Measurements from ENCODE around the gene GBP5. TPM values are rescaled to one million over a fixed set of nuclear protein-coding genes. Genes with fewer than 3 reads are reported as not detected.
"Not testable (repeated sequence)": the region's sequence is repeated elsewhere in the genome, so short reads cannot be mapped to it uniquely, and the experiment has no call there.

Gene GBP5
- total RNA-seq, 4 donors from 2014 or later = 0.42 to 3.0 (median 0.73) TPM

DNA sequence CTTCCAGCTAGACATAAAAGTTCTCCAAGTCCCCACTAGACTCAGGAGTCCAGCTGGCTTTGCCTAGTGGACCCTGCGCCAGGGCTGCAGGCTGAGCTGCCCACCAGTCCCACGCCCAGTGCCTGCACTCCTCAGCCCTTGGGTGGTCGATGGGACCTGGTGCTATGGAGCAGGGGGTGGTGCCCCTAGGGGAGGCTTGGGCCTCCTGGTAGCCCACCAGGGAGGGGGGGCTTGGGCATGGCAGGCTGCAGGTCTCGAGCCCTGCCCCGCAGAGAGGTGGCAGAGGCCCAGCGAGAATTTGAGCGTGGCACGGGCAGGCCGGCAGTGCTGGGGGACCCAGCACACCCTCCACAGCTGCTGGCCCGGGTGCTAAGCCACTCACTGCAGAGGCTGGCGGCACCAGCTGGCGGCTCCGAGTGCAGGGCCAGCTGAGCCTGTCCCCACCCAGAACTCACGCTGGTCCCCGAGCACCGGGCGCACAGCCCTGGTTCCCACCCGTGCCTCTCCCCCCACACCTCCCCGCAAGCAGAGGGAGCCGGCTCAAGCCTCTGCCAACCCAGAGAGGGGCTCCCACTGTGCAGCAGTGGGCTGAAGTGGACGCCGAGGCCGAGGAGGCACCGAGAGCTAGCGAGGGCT lies 30.2 kb upstream of the GBP5 start:
- DNase-seq (ENCODE audit: extremely low spot score) = no peak
- no peak overlapping the region for H3K4me3 ChIP-seq
- TF ChIP-seq POLR2A (IDR thresholded peaks at IDR 0.05; ENCODE audit: low read depth) (no peak), EP300 (IDR thresholded peaks at IDR 0.05) (no peak), POLR2AphosphoS5 (IDR thresholded peaks at IDR 0.05) (no peak)
- TF ChIP-seq, protein P1, sequence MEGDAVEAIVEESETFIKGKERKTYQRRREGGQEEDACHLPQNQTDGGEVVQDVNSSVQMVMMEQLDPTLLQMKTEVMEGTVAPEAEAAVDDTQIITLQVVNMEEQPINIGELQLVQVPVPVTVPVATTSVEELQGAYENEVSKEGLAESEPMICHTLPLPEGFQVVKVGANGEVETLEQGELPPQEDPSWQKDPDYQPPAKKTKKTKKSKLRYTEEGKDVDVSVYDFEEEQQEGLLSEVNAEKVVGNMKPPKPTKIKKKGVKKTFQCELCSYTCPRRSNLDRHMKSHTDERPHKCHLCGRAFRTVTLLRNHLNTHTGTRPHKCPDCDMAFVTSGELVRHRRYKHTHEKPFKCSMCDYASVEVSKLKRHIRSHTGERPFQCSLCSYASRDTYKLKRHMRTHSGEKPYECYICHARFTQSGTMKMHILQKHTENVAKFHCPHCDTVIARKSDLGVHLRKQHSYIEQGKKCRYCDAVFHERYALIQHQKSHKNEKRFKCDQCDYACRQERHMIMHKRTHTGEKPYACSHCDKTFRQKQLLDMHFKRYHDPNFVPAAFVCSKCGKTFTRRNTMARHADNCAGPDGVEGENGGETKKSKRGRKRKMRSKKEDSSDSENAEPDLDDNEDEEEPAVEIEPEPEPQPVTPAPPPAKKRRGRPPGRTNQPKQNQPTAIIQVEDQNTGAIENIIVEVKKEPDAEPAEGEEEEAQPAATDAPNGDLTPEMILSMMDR (IDR thresholded peaks at IDR 0.05) = no peak
- no peaks in the 10 kb centered on the region for H3K36me3 ChIP-seq
- H3K27ac ChIP-seq (replicated peaks in 1 of 4) = no peak overlapping the region
- intact Hi-C loops (cut with DNase I) = no loop called here
- H3K27me3 ChIP-seq = no peaks in the 10 kb centered on the region
- WGBS = 96% methylated on average over 14 of the region's 25 CpGs
- H3K4me1 ChIP-seq = no peaks in the 10 kb centered on the region
- no peaks in the 10 kb centered on the region for H3K9me3 ChIP-seq

DNA sequence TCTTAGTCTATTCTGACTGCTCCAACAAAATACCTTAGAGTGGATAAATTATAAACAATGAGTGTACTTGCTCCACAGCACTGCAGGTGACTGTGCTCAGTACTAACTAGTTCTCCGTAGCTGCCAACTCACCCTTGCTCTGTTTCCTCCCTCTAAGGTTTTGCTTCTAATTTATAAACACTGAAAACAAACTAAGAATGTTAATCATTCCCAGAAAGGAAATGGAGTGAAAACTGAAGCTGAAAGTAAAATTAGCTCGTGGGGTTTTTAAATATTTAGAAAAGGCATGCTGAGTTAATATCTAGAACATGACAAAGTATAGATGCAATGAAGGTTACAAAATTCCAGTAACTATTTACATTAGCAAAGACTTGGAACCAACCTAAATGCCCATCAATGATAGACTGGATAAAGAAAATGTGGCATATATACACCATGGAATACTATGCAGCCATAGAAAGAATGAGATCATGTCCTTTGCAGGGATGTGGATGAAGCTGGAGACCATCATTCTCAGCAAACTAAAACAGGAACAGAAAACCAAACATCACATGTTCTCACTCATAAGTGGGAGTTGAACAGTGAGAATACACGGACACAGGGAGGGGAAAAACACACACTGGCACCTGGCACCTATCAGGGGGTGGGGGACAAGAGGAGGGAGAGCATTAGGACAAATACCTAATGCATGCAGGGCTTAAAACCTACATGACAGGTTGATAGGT lies 27.2 kb upstream of the GBP5 start:
- H3K27me3 ChIP-seq; H3K36me3 ChIP-seq; H3K4me3 ChIP-seq; DNase-seq (ENCODE audit: extremely low spot score); intact Hi-C loops (cut with DNase I); H3K4me1 ChIP-seq; H3K27ac ChIP-seq (replicated peaks in 1 of 4); H3K9me3 ChIP-seq: not testable (repeated sequence)
- WGBS = 51% methylated on average over 3 of the region's 3 CpGs

DNA sequence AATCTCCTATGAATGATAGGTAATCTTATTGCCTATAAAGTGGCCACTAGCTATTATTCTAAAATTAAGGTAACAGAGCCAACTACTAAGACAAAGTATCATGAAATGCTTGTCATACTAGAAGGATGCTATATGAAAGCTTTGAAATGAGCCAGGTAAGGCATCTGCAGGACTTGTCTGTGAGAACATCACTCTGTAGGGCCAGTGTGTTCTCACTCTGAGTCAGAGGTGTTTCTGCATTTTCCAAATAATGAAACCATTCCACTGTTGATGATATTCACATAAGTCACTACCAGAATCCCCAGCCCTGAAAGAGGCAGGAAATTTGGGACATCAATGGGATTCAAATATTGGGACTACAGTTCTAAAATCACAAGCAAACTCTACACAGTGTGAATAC lies 25.8 kb upstream of the GBP5 start:
- H3K27ac ChIP-seq (replicated peaks in 1 of 4) = no peak overlapping the region
- H3K9me3 ChIP-seq = no peaks in the 10 kb centered on the region
- no peak for TF ChIP-seq EP300 (IDR thresholded peaks at IDR 0.05)
- DNase-seq (ENCODE audit: extremely low spot score) = no peak
- H3K4me1 ChIP-seq = no peaks in the 10 kb centered on the region
- no peak overlapping the region for H3K4me3 ChIP-seq
- H3K36me3 ChIP-seq = no peaks in the 10 kb centered on the region
- intact Hi-C loops (cut with DNase I) = no loop called here
- H3K27me3 ChIP-seq = no peaks in the 10 kb centered on the region

DNA sequence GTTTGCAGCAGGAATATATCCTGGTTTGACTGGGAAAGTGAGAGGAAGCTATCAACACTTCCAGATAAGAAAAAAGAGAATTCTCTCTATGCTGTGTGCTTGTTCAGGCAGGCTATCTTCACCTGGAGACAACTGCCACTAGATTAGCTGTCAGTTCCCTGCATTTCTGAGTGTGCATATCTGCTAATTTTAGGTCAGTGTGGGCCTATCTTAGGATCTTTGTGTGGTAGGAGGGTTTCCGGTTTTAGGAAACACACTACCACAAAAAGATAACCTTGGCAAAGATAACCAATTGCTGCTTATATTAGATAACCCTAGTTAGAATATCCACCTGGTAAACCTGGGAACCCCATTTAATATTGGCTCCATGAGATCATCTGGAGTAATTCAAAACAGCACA lies 22.5 kb upstream of the GBP5 start:
- no peak for DNase-seq (ENCODE audit: extremely low spot score)
- H3K27me3 ChIP-seq = no peaks in the 10 kb centered on the region
- intact Hi-C loops (cut with DNase I) = no loop called here
- no peaks in the 10 kb centered on the region for H3K9me3 ChIP-seq
- no peak overlapping the region for H3K27ac ChIP-seq (replicated peaks in 1 of 4)
- 70% methylated on average over 1 of the region's 1 CpG for WGBS
- TF ChIP-seq, protein P1 (IDR thresholded peaks at IDR 0.05) = no peak
- TF ChIP-seq EP300 (IDR thresholded peaks at IDR 0.05) = no peak
- no peak for TF ChIP-seq POLR2A (IDR thresholded peaks at IDR 0.05; ENCODE audit: low read depth)
- TF ChIP-seq POLR2AphosphoS5 (IDR thresholded peaks at IDR 0.05) = no peak
- H3K4me3 ChIP-seq = no peak overlapping the region
- H3K4me1 ChIP-seq = no peaks in the 10 kb centered on the region
- no peaks in the 10 kb centered on the region for H3K36me3 ChIP-seq

DNA sequence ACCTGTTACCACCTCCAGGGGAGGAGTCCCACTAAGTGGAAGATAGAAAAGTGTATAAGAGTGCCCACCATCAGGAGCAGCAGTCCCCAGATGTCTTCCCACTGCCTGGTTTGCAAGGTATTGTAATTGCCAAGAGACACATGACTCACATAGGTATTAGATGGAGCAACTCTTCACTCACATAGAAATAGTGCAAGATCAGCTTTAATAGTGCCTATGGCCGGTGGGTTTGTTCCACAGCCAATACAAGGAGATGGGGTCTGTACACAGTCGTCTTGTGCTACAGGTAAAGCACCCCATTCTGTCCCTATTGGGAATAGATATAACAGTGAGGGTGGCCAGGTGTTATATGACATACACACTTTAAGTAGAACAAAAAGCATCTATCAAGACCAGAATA lies 18.6 kb upstream of the GBP5 start:
- H3K4me1 ChIP-seq = peaks cover 8 to 15% (median 14%) of the 10 kb centered on the region in 4 donors
- no peaks in the 10 kb centered on the region for H3K36me3 ChIP-seq
- H3K4me3 ChIP-seq = no peak overlapping the region
- H3K27ac ChIP-seq (replicated peaks in 1 of 4) = no peak overlapping the region
- no peak for TF ChIP-seq EP300 (IDR thresholded peaks at IDR 0.05)
- TF ChIP-seq POLR2AphosphoS5 (IDR thresholded peaks at IDR 0.05) = no peak
- 100% methylated on average over 2 of the region's 2 CpGs for WGBS
- no peaks in the 10 kb centered on the region for H3K27me3 ChIP-seq
- intact Hi-C loops (cut with DNase I) = no loop called here
- H3K9me3 ChIP-seq = no peaks in the 10 kb centered on the region
- no peak for DNase-seq (ENCODE audit: extremely low spot score)

DNA sequence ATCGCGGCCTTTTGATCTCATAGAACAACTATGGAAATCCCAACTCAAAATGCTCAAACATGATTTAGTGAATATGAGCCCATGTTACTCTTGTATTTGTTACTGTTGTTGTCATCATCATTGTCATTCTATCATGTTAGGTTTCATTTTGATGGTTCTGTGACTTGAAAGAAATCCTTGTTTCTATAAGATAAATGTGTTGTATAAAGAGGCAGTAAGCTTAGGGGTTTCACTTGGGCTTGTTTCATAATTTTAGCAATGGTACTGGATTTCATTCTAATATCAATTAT lies 15.3 kb upstream of the GBP5 start:
- Histone ChIP-seq H3K27ac (replicated peaks in 1 of 4) (no peak overlapping the region), H3K36me3 (no peaks in the 10 kb centered on the region), H3K4me3 (no peak overlapping the region), H3K9me3 (no peaks in the 10 kb centered on the region), H3K4me1 (peaks cover 8 to 18% (median 17%) of the 10 kb centered on the region in 4 donors), H3K27me3 (no peaks in the 10 kb centered on the region)
- DNase-seq (ENCODE audit: extremely low spot score) = no peak
- WGBS = 98% methylated on average over 2 of the region's 2 CpGs
- TF ChIP-seq POLR2A (IDR thresholded peaks at IDR 0.05; ENCODE audit: low read depth) (no peak), POLR2AphosphoS5 (IDR thresholded peaks at IDR 0.05) (no peak), EP300 (IDR thresholded peaks at IDR 0.05) (no peak)
- TF ChIP-seq, protein P1 (IDR thresholded peaks at IDR 0.05) = no peak
- intact Hi-C loops (cut with DNase I) = no loop called here
